GM18858 (cell line): Measurements from ENCODE around the gene FBXO47.

Source experiments
- ATAC-seq: cut with Tn5 transposase; IDR thresholded peaks from one replicate; pipeline ENCODE4 v1.9.1; 2021; ENCODE audit not compliant: unreplicated experiment

Gene FBXO47, protein sequence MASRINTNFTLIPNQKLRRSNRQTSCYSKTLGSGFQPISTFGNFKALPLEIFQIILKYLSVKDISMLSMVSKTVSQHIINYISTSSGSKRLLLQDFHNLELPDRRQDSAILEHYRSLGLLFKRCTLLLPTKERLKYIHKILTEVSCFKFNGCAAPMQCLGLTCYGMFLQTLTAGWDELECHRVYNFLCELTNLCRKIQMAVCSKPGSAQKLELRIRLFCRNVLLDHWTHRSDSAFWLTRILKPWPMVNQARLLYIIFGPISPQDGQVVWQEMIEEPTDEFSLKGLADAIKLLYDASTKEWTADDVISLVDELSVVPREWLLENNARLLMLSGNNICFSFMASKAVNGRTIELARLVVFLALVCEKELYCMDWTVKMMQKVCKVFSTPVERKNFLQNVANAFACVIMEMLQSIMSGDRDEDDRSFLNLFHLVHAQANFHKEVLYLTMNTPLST

DNA sequence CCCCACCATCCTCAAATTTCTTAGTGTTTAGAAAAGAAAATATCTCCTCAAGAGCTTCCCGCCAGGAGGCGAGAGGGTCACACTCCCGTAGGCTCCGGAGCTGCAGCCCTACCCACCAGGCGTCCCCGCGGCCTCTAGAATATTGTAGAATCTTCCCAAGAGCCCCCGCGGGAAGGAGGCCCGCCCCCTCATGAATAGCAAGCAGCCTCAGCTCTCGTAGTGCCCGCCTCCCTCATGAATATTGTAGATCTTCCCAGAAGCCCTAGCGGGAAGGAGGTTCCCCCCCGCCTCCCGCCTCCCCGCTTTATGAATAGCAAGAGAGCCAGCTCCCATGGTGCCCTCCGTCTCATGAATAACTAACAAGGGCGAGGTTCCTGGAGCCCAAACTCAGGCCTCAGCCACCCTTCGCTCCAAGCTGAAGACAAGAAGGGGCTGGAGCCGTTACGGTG is at the start of gene FBXO47:
Gene FBXO47 (minus strand): TSS at position 114 of the 449 bp plus-strand sequence. CDS start 4,378 bp downstream, outside the sequence.
- no peak for ATAC-seq

GRCh38 chr17:39016193-39017153 is 49.3 kb upstream of the FBXO47 start:
- no peak for ATAC-seq

- ATAC-seq: no peak
Measured at GRCh38 chr17:39015546-39015935, 48.3 kb upstream of the FBXO47 start.

DNA sequence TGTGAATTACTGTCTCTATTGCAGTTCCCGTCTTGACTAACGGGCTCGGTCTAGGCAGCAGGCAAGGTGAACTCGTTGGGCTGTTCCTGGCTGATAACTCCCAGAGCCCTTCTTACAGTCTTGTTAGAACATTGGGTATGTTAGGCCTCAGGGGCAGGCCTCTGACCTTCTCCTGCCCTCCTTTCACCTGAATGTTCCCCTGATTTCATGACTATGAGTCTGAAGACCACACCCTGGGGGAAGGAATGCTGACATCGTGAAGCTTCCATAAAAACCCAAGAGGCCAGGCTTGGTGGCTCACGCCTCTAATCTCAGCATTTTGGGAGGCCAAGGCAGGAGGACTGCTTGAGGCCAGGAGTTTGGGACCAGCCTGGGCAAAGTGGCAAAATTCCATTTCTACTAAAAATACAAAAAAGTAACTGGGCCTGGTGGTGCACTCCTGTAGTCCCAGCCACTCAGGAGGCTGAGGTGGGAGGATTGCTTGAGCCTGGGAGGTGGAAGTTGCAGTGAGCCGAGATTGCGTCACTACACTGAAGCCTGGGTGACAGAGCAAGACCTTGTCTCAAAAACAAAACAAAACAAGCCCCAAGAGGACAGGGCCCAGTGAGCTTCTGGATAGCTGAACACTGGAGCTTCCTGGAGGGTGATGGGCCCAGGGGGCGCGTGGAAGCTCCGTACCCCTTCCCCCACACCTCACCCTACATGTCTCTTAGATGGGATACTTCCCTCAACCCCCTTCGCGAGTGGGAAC is 47.8 kb upstream of the FBXO47 start:
- ATAC-seq: no peak

GRCh38 chr17:39014044-39014794 is 47.0 kb upstream of the FBXO47 start:
- no peak for ATAC-seq

GRCh38 chr17:39012725-39013124 is 45.5 kb upstream of the FBXO47 start:
- ATAC-seq: no peak

DNA sequence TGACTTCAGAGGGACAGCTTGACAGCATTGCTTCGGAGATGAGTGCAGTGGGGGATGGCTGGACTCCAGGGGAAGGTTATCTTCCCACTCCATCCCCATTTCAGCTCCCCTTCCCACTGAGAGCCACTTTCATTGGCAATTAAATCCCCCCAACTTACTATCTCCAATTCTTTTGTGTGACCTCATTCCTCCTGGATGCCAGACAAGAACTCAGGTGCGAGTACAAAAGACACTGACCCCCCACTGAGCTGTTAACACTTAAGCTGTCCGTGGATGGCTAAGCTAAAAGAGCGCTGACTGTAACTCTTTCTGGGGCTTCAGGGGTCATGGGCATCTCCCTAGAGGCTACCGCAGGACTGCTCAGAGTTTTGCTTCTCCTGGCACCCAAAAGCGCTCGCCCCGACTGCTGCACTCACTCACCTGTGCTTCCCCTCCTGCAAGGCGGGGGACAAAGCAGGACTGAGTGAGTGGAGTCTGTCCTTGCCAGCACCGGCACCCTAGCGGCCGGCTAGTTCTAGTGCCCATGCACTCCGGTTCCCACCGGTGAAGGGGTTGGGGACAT is 44.8 kb upstream of the FBXO47 start:
- no peak for ATAC-seq

GRCh38 chr17:39009581-39010001 is 42.4 kb upstream of the FBXO47 start:
- ATAC-seq: no peak

DNA sequence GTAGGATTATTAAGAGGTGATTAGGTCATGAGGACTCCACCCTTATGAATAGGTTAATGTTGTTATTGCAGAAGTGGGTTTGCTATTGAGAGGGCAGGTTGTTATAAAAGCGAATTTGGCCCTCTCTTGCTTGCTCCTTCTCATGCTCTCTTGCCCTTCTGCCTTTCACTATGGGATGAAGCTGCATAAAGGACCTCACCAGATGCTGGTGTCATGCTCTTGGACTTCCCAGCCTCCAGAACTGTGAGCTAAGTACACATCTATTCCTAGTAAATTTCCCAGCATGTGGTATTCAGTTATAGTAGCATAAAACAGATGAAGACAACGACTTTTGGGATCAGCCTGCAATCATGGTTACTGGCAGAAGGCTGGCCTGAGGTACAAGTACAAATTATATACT is 41.4 kb upstream of the FBXO47 start:
- no peak for ATAC-seq

GRCh38 chr17:39002991-39003715 is 36.0 kb upstream of the FBXO47 start:
- no peak for ATAC-seq

GRCh38 chr17:39001703-39002637 is 34.8 kb upstream of the FBXO47 start:
- no peak for ATAC-seq

DNA sequence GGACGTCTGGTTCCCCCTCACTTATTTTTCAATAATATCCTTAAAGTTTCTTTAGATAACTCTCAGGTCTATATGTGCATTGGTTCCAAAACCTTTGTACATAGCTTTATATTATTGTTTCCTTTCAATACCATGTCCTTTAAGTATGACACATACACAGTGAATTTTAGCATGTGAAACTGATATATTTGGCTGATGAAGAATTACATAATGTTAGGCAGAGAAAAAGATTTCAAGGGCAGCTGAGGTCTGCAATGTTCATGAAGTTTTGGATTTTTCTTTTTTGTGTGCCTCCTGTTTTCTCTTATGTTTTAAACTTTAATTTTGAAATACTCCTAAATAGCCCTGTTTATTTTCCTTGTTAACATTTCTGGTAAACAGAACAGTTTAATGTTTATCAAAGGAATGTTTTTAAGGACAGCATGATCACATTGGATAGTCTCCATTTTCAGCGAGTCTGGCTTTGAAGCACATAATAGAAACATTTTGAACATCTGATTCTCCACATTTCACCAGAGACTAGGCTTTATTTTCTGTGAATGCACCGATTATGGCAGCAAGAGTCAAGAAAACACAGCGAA is 32.9 kb upstream of the FBXO47 start:
- ATAC-seq: no peak

DNA sequence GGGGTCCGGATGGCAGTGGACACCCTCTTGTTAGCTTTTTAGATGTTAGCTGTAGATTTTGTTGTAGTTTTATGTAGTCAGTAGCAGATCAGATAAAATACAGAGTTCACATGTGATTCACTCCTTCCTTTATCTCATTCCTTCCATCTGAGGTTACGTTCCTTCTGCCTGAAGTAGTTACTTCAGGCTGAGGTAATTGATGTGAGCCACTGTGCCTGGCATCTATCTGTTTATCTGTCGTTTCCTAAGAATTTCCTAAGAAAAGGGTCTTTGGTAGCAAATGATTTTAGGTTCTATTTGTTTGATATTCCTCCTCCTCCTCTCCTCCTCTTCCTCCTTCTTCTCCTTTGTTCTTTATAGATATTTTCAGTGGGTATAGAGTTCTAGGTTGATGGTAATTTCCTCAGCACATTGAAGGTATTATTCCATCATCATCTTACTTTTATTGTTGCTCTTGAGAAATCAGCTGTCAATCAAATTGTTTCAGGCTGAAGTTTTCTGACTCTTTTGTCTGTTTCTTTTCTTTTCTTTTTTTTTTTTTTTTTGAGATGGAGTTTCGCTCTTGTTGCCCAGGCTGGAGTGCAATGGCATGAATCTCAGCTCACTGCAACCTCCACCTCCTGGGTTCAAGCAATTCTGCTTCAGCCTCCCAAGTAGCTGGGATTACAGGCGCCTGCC is 29.6 kb upstream of the FBXO47 start:
- ATAC-seq: no peak

DNA sequence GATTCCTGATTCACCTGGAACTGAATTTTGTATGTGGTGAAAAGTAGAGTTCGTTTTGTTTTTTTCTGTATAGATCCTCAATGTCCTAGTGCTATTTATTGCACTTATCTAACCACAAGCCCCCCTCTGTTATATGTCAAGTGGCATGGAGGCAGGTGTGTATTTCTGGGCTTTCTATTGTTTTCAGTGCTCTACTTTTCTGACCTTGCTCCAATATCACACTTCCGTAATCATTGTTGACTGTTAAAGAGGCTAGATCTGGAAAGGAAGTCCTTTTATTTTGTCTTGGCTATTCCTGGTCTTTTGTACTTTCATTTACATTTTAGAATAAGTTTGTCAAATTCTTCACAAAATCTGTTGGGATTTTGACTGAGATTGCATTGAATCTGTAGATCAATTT is 26.8 kb upstream of the FBXO47 start:
- ATAC-seq: no peak

GRCh38 chr17:38984666-38985065 is 17.5 kb upstream of the FBXO47 start:
- no peak for ATAC-seq

GRCh38 chr17:38982858-38983746 is 15.9 kb upstream of the FBXO47 start:
- ATAC-seq: no peak
